ENCODE results near the gene XXYLT1. TPM values are rescaled to one million over a fixed set of nuclear protein-coding genes. Genes with fewer than 3 reads are reported as not detected.
"Not testable (repeated sequence)": the region's sequence is repeated elsewhere in the genome, so short reads cannot be mapped to it uniquely, and the experiment has no call there.

Gene XXYLT1
- total RNA-seq, 1 experiment from 2014 or later: 29.2 TPM

DNA sequence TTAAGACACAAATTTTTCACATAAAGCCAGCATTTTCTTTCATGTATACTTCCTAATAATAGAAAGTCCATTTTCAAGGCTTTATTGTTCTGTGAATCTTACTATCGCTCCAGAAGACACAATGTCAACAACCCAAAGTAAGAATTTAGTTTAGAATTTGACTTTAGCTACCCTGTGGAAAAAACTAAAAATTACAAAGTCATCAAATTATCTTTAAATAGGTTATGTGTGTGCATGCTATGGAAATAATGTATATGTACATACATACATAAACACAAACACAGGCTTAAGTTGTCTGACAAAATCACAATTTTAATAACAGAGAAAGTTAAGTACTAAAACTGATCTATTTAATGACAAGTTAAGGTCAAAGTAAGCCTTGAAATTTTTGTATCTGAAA, 20.2 kb upstream of the XXYLT1 start:
- no peak for DNase-seq
- Mint-ChIP-seq H3K9me3 (ENCODE audit: low read depth, unreplicated experiment) (no peaks in the 10 kb centered on the region), H3K4me1 (ENCODE audit: low read depth, unreplicated experiment) (peaks cover 12% of the 10 kb centered on the region), H3K36me3 (ENCODE audit: insufficient read depth, unreplicated experiment) (peaks cover 30% of the 10 kb centered on the region), H3K27me3 (ENCODE audit: unreplicated experiment) (no peaks in the 10 kb centered on the region), H3K27ac (ENCODE audit: unreplicated experiment) (no peak overlapping the region), H3K4me3 (ENCODE audit: low read depth, unreplicated experiment) (no peak overlapping the region)
- intact Hi-C loops (cut with micrococcal nuclease; ENCODE audit: unreplicated experiment): no loop called here
- BruUV-seq (replicated peaks): no TSS peak
- TF ChIP-seq, protein P1, sequence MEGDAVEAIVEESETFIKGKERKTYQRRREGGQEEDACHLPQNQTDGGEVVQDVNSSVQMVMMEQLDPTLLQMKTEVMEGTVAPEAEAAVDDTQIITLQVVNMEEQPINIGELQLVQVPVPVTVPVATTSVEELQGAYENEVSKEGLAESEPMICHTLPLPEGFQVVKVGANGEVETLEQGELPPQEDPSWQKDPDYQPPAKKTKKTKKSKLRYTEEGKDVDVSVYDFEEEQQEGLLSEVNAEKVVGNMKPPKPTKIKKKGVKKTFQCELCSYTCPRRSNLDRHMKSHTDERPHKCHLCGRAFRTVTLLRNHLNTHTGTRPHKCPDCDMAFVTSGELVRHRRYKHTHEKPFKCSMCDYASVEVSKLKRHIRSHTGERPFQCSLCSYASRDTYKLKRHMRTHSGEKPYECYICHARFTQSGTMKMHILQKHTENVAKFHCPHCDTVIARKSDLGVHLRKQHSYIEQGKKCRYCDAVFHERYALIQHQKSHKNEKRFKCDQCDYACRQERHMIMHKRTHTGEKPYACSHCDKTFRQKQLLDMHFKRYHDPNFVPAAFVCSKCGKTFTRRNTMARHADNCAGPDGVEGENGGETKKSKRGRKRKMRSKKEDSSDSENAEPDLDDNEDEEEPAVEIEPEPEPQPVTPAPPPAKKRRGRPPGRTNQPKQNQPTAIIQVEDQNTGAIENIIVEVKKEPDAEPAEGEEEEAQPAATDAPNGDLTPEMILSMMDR (IDR thresholded peaks at IDR 0.05; ENCODE audit: unreplicated experiment): no peak
- CTCF ChIA-PET: no interaction called here

DNA sequence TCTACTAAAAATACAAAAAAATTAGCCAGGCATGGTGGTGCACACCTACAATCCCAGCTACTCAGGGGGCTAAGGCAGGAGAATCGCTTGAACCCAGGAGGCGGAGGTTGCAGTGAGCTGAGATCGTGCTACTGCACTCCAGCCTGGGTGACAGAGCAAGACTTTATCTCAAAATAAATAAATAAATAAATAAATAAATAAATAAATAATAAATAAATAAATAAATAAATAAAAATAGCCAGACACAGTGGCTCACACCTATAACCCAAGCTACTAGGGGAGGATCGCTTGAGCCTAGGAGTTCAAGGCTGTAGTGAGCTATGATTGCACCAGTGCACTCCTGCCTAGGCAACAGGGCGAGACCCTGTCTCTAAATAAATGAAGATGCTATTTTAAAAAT, 19.7 kb upstream of the XXYLT1 start:
- CTCF ChIA-PET; BruUV-seq (replicated peaks); H3K27ac Mint-ChIP-seq (ENCODE audit: unreplicated experiment); H3K27me3 Mint-ChIP-seq (ENCODE audit: unreplicated experiment); H3K4me3 Mint-ChIP-seq (ENCODE audit: low read depth, unreplicated experiment); H3K9me3 Mint-ChIP-seq (ENCODE audit: low read depth, unreplicated experiment); DNase-seq; intact Hi-C loops (cut with micrococcal nuclease; ENCODE audit: unreplicated experiment): not testable (repeated sequence)
- Mint-ChIP-seq H3K4me1 (ENCODE audit: low read depth, unreplicated experiment) (peaks cover 14% of the 10 kb centered on the region), H3K36me3 (ENCODE audit: insufficient read depth, unreplicated experiment) (peaks cover 30% of the 10 kb centered on the region)

DNA sequence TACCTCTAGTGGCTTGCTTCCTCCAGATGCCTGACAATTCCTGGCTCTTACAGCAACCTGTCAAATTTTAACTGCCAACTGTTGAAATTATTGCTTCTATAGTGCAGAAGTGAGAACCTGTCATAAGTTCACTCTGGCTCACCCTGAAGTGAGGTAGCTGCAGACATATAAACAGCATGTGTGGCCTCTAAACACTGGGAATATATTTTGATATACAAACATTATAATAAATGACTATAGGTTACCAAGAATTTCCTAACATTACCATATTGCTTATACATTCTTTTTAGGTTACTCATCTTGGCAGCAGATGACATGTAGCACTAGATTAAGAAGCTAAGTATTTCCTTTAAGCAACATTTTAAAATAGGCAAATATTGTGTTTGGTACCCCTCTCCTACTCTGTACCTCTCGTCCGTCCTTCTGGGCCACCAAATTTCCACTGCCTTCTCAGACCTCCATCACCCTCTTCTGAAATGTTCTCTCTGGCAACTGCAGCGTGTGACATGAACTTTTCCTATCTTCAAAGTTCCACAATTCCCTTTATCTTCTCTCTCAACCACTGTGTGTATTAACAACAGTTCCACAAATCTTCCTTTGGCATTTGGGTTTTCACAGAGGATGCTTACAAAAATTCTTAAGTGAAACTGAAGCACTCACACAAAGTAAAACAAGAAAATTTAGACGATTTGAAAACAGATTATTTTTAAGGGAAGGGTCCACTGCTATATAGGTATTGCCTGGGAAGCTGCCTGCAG, 15.3 kb upstream of the XXYLT1 start:
- Mint-ChIP-seq H3K27ac (ENCODE audit: unreplicated experiment) (peak overlapping the region; percentile 34), H3K36me3 (ENCODE audit: insufficient read depth, unreplicated experiment) (peaks cover 34% of the 10 kb centered on the region), H3K9me3 (ENCODE audit: low read depth, unreplicated experiment) (no peaks in the 10 kb centered on the region), H3K27me3 (ENCODE audit: unreplicated experiment) (no peaks in the 10 kb centered on the region), H3K4me3 (ENCODE audit: low read depth, unreplicated experiment) (no peak overlapping the region), H3K4me1 (ENCODE audit: low read depth, unreplicated experiment) (peaks cover 14% of the 10 kb centered on the region)
- intact Hi-C loops (cut with micrococcal nuclease; ENCODE audit: unreplicated experiment): no loop called here
- TF ChIP-seq, protein P1 (IDR thresholded peaks at IDR 0.05; ENCODE audit: unreplicated experiment): no peak
- DNase-seq: no peak
- no TSS peak for BruUV-seq (replicated peaks)
- CTCF ChIA-PET: interaction anchor here (1.7 kb wide), 1 partner anchor 15 kb away, joined by 3 read pairs; the partner anchor contains the start of gene XXYLT1

DNA sequence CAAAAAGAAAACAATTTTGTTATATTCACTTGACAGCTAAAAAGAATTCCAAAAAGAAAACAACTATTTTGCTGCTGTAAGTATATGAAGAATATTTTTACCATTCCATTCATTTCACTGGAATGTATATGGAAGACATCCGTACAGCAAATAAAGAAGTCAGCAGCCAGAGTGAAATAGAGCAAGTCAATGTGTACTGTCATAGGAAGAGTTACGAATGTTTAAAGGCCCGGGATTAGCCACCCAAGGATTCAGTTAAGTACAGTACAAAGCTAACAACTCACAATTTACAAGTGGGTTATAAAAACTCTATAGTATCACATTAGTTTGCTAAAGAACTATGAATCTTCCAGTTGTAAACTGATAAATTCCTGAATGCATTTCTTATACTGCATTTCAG, 14.4 kb upstream of the XXYLT1 start:
- no peak overlapping the region for H3K27ac Mint-ChIP-seq (ENCODE audit: unreplicated experiment)
- peaks cover 38% of the 10 kb centered on the region for H3K36me3 Mint-ChIP-seq (ENCODE audit: insufficient read depth, unreplicated experiment)
- CTCF ChIA-PET: interaction anchor here (1.7 kb wide), 1 partner anchor 14 kb away, joined by 3 read pairs; the partner anchor contains the start of gene XXYLT1
- H3K4me3 Mint-ChIP-seq (ENCODE audit: low read depth, unreplicated experiment): no peak overlapping the region
- H3K27me3 Mint-ChIP-seq (ENCODE audit: unreplicated experiment): no peaks in the 10 kb centered on the region
- TF ChIP-seq, protein P1 (IDR thresholded peaks at IDR 0.05; ENCODE audit: unreplicated experiment): no peak
- no peak for DNase-seq
- intact Hi-C loops (cut with micrococcal nuclease; ENCODE audit: unreplicated experiment): no loop called here
- H3K9me3 Mint-ChIP-seq (ENCODE audit: low read depth, unreplicated experiment): no peaks in the 10 kb centered on the region
- H3K4me1 Mint-ChIP-seq (ENCODE audit: low read depth, unreplicated experiment): peaks cover 14% of the 10 kb centered on the region
- no TSS peak for BruUV-seq (replicated peaks)

DNA sequence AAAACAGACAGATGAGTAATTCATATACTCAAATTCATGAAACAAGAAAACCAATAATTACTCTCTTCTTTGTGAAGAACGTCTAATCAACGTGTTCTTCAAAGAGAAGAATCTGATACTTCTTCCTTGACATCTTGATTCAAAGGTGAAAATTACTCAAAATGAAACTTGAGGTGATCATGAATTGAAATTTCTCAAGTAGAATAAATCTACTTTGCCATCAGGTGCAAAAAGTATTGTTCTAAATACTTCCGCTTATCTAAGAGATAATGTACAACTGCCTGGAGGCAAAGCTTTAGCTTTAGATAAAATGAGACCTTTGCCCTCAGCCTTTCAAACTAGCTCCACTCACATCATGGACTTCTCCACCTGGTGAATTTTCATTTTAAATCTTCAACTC, 13.9 kb upstream of the XXYLT1 start:
- BruUV-seq (replicated peaks): no TSS peak
- H3K9me3 Mint-ChIP-seq (ENCODE audit: low read depth, unreplicated experiment): no peaks in the 10 kb centered on the region
- DNase-seq: no peak
- H3K27me3 Mint-ChIP-seq (ENCODE audit: unreplicated experiment): no peaks in the 10 kb centered on the region
- peaks cover 14% of the 10 kb centered on the region for H3K4me1 Mint-ChIP-seq (ENCODE audit: low read depth, unreplicated experiment)
- H3K4me3 Mint-ChIP-seq (ENCODE audit: low read depth, unreplicated experiment): no peak overlapping the region
- TF ChIP-seq, protein P1 (IDR thresholded peaks at IDR 0.05; ENCODE audit: unreplicated experiment): no peak
- no peak overlapping the region for H3K27ac Mint-ChIP-seq (ENCODE audit: unreplicated experiment)
- intact Hi-C loops (cut with micrococcal nuclease; ENCODE audit: unreplicated experiment): no loop called here
- CTCF ChIA-PET: interaction anchor here (1.7 kb wide), 1 partner anchor 14 kb away, joined by 3 read pairs; the partner anchor contains the start of gene XXYLT1
- H3K36me3 Mint-ChIP-seq (ENCODE audit: insufficient read depth, unreplicated experiment): peaks cover 33% of the 10 kb centered on the region
